GM19455 (cell line): ENCODE data around the gene IRS1.

Source experiments
- ATAC-seq: cut with Tn5 transposase; IDR thresholded peaks from one replicate; pipeline ENCODE4 v1.9.1; 2021; ENCODE audit not compliant: unreplicated experiment

The IRS1 gene

GRCh38 chr2:226818930-226819329, 19.3 kb upstream of the IRS1 start:
- no peak for ATAC-seq

DNA sequence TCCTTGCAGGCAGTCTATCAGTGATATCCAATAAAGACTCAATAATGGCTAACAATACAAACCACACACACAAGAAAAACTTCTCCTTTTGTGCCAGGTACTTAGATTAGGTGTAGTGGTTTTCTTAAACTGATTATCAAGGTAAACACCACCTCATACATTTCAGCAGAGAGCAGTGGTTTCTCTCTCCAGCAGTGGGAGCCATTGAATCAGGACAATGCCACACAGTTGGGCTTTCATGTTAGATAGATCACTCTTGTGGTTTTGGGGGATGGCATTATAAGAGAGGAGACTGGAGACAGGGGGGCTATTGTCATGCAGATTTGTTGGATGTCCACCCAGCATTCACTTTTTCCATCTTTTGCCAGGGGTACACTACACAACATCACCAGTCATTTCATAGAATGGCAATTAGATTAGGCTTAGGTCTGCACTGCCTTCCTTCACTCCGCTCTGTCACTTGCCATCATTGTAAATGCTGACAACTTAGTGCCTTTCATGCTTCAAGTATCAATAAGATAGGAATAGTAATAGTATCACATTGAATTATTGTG, 13.6 kb upstream of the IRS1 start:
- no peak for ATAC-seq

- no peak for ATAC-seq
Measured at GRCh38 chr2:226803410-226803809, 3.8 kb upstream of the IRS1 start.

GRCh38 chr2:226802573-226802972, 3.0 kb upstream of the IRS1 start:
- no peak for ATAC-seq

DNA sequence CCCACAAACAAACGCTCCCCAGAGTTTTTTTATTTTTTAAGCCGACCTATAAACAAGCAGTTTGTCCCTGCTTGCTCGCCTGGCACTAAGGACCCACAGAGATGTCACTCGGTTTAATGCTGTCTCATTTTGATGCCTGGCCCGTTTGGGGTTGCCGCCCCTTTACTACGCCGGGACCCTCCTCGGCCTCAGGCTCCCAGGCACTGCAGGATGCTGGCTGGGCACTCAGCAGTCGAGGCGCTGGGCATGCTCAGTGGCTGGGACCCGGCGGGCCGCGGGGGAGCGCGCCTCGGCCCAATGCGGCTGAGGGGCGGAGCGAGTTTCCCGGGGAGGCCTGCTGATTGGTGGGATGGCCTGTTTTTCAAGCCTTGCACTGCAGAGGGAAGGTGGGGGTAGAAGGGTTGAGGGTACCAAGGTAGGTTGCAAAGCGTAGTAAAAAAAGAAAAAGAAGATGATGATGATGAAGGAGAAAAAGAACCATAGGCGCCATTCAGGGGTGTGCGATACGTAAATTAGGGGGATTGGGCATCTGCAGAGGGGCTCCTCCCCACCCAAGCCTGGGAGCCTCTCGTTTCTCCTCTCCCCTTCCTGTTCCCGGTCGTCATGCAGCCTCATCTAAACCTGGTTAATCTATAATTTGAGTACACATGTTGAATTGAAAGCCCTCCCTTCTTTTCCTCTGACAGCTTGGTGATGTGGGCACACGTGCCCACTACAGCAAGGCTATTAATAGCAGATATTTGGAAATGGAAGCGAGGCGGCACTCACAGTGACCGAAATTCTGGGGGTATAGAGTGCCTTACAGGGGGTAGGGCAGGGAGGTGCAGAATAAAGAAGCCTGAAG, 1.5 kb upstream of the IRS1 start:
- ATAC-seq, result peak; percentile 74

GRCh38 chr2:226799976-226800940, 638 bp upstream of the IRS1 start:
- ATAC-seq, result no peak

GRCh38 chr2:226798422-226799210, 1.0 kb downstream of the IRS1 start:
- peak; percentile 28 for ATAC-seq

DNA sequence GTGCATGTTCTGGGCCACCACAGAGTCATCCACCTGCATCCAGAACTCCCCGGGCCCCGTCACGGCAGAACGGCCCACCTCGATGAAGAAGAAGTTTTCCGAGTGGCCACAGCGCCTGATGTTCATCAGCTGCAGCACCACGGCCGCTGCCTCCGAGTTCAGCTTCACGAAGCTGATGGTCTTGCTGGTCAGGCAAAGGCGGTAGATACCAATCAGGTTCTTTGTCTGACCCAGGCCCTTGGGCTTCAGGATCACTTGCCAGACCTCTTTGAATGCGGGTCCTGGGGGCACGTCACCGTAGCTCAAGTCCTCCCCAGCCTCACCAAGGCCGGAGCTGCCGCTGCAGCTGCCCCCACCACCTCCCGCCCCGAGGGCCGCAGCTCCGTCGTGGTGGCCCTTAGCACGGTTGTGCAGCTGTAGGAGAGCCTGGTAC, 1.6 kb downstream of the IRS1 start:
- ATAC-seq, result no peak

- no peak for ATAC-seq
Measured at GRCh38 chr2:226797289-226797988, 2.2 kb downstream of the IRS1 start.

GRCh38 chr2:226796840-226797288, 2.8 kb downstream of the IRS1 start:
- ATAC-seq, result no peak

- ATAC-seq, result no peak
Measured at GRCh38 chr2:226796012-226796839, 3.4 kb downstream of the IRS1 start.

DNA sequence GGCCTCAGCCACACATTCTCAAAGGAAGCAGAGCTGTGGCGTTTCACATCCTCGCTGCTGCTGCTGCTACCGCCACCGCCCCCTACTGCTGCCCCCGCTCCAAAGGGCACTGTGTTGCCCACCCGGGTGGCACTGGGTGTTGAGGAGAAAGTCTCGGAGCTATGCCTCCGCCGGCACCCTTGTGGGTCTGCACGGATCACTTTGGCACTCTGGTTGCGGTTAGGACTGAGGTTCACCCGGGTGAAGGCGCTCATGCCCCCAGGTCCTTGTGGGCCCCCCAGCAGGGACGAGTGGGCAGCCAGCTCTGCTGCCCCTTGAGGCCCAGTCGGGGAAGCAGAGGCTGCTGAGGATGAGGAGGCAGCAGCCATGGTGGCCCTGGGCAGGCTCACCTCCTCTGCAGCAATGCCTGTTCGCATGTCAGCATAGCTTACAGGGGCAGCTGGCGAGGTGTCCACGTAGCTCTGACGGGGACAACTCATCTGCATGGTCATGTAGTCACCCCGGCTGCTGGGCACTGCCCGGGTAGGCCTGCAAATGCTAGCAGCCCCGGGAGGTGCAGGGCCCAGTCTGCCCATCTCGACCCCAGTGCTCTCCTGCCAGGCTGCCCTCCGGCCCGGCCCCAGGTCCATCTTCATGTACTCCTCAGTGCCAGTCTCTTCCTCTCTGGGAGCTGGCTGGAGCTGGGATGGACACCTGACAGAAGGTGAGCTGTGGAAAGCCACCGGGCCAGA, 4.2 kb downstream of the IRS1 start:
- ATAC-seq, result no peak

DNA sequence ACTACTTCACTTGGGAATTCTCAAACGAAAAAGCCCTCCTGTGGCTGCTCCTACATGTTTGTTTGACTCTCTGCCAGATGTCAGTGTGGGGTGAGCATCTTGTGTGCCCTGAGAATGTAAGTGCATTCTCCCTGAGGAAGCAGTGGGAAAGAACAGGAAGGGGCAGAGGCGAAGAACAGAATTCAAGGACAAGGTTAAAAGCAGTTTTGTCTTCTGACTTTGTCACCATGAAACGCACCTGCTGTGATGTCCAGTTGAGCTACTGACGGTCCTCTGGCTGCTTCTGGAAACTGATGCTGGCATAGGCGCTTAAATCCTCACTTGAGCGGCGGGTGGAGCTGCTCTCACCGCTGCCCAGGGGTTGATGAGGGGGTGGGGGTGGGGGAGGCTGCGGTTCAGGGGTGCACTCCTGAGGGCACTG, 4.9 kb downstream of the IRS1 start:
- no peak for ATAC-seq

- ATAC-seq, result no peak
Measured at GRCh38 chr2:226794196-226794661, 5.4 kb downstream of the IRS1 start.

DNA sequence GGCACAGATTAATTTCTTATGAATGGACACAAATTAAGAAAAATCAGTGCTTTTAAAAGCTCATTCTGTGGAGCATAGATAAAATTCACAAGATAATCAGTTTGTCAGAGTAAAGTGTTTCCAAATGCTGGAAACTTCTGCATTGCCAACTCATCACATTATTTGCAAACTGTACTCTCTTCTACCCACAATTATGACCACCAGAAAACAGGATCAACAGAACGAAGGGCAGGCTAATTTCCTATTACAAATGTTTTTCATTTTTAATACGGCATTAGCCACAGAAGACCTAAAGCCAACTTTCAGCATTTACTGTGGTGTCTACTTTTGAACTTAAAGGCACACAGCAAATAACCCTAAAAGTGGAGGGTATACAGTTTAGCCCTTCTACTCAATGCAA, 6.0 kb downstream of the IRS1 start:
- ATAC-seq, result no peak

GRCh38 chr2:226792155-226792881, 7.3 kb downstream of the IRS1 start:
- ATAC-seq, result no peak

- ATAC-seq, result peak; percentile 98
Measured at GRCh38 chr2:226791487-226792081, 8.0 kb downstream of the IRS1 start.
